ENCODE data around the gene LRRC18.

LRRC18 gene

DNA sequence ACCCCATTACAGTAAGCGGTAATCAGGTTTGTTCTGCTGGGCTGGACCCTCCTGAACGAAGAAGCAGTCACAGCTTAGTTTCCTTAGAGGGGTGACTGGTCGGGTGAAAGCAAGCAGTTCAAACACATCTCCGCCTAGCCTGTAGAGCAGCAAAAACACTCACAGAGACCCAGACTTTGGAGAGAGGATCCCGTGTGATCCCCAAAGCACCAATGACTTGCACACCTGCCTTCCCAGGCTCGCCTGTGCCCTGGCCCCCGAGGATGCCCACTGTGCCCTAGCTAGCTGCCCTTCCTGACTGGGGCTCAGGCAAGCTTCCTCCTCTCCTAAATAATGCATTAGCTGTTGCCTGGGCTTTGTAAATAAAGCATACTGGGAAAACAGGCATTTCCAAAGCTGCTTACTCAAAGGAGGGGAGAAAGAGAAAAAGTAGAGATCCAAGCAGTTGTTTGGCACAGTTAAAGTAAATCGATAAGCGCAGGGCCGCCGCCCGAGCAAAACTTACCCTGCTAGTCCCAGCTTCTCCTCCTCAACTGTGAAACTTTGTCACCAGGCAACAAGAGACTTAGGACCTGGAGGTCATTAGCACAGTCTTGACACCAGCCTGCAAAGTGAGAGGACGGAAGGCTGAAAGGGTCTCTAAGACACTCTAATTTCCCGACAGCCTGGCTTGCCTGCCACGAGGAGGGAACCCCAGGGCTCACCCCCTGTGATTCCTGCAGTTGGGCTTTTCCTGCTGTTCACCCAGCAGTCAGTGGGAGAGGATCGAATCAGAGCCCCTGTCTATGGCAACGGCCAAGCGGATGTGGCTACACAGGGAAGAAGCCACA lies 4.8 kb downstream of the LRRC18 start:
- TF ChIP-seq, protein P1, sequence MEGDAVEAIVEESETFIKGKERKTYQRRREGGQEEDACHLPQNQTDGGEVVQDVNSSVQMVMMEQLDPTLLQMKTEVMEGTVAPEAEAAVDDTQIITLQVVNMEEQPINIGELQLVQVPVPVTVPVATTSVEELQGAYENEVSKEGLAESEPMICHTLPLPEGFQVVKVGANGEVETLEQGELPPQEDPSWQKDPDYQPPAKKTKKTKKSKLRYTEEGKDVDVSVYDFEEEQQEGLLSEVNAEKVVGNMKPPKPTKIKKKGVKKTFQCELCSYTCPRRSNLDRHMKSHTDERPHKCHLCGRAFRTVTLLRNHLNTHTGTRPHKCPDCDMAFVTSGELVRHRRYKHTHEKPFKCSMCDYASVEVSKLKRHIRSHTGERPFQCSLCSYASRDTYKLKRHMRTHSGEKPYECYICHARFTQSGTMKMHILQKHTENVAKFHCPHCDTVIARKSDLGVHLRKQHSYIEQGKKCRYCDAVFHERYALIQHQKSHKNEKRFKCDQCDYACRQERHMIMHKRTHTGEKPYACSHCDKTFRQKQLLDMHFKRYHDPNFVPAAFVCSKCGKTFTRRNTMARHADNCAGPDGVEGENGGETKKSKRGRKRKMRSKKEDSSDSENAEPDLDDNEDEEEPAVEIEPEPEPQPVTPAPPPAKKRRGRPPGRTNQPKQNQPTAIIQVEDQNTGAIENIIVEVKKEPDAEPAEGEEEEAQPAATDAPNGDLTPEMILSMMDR (IDR thresholded peaks at IDR 0.05; ENCODE audit: low read length, missing control alignments) = no peak
- no peak overlapping the region for H3K4me3 ChIP-seq (replicated peaks; ENCODE audit: low read depth, low read length)
- DNase-seq (ENCODE audit: low read depth) = no peak

- no peak overlapping the region for H3K4me3 ChIP-seq (replicated peaks; ENCODE audit: low read depth, low read length)
- TF ChIP-seq, protein P1 (IDR thresholded peaks at IDR 0.05; ENCODE audit: low read length, missing control alignments) = no peak
- no peak for DNase-seq (ENCODE audit: low read depth)
Measured at GRCh38 chr10:48932831-48933664, 6.6 kb downstream of the LRRC18 start.

DNA sequence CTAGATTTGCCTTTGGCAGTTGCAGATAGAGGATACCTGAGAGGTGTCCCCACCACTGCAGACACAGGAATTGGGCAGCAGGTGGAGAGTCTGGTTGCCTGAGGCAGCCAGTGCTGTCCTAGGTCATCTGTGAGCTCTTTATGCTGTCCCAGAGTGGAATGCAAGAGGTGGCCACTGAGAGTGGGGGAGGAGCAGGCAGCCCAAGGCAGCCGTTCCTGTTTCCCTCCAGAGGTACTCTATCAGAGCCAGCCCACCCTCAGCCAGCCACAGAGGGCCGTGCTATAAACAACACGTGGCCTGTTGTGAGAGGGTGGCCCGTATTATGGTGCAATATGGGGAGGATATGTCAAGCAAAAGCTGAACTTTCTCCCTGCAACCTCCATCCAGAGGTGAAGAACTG lies 8.5 kb downstream of the LRRC18 start:
- H3K4me3 ChIP-seq (replicated peaks; ENCODE audit: low read depth, low read length) = no peak overlapping the region
- no peak for DNase-seq (ENCODE audit: low read depth)
- TF ChIP-seq, protein P1 (IDR thresholded peaks at IDR 0.05; ENCODE audit: low read length, missing control alignments) = no peak

- TF ChIP-seq, protein P1 (IDR thresholded peaks at IDR 0.05; ENCODE audit: low read length, missing control alignments) = no peak
- no peak overlapping the region for H3K4me3 ChIP-seq (replicated peaks; ENCODE audit: low read depth, low read length)
- DNase-seq (ENCODE audit: low read depth) = no peak
Measured at GRCh38 chr10:48929413-48929990, 10.1 kb downstream of the LRRC18 start.

- no peak for DNase-seq (ENCODE audit: low read depth)
- TF ChIP-seq, protein P1 (IDR thresholded peaks at IDR 0.05; ENCODE audit: low read length, missing control alignments) = no peak
Measured at GRCh38 chr10:48926764-48927540, 12.7 kb downstream of the LRRC18 start.

DNA sequence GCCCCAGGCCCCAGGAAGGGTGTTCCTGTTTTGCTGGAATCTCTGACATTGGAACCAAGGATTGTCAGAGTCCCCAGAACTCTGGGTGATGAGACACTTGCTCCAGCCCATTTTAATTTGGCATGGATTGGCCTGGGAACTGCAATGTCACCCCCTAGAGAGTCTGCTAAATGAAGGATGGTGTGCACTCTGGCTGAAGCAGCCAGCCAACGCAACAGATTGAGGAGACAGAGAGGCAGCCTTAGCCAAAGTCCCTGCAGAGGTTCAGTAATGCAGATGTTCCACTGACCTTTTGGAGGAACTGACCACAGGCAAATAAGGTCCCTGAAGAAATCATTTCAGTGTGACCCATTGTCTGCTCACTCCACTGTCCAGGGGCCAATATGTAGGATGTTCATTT lies 13.4 kb downstream of the LRRC18 start:
- no peak overlapping the region for H3K4me3 ChIP-seq (replicated peaks; ENCODE audit: low read depth, low read length)
- TF ChIP-seq, protein P1 (IDR thresholded peaks at IDR 0.05; ENCODE audit: low read length, missing control alignments) = no peak
- no peak for DNase-seq (ENCODE audit: low read depth)

More at GRCh38 chr10:48926764-48927540, 12.7 kb downstream of the LRRC18 start:
- H3K4me3 ChIP-seq (replicated peaks; ENCODE audit: low read depth, low read length) = no peak overlapping the region
